OCI-LY1 (cell line): ENCODE measurements around the gene ABHD17B.

Experiments used
- EZH2 ChIP-seq: fragments of 200-600 bp; sonication (generic), shearing (Covaris generic); IDR thresholded peaks from 2 replicates; pipeline ENCODE4 v1.8.0; 2017; ENCODE audit warnings: borderline replicate concordance, mixed run types, mild to moderate bottlenecking, antibody characterized with exemption, low read length, moderate library complexity, mixed read lengths
- TF ChIP-seq, protein P1 (sequence below): fragments of 200-600 bp; sonication (generic), shearing (Covaris generic); IDR thresholded peaks from 2 replicates; pipeline ENCODE4 v1.5.1; 2017; ENCODE audit warnings: mild to moderate bottlenecking, antibody characterized with exemption, low read length, moderate library complexity, mixed read lengths

DNA sequence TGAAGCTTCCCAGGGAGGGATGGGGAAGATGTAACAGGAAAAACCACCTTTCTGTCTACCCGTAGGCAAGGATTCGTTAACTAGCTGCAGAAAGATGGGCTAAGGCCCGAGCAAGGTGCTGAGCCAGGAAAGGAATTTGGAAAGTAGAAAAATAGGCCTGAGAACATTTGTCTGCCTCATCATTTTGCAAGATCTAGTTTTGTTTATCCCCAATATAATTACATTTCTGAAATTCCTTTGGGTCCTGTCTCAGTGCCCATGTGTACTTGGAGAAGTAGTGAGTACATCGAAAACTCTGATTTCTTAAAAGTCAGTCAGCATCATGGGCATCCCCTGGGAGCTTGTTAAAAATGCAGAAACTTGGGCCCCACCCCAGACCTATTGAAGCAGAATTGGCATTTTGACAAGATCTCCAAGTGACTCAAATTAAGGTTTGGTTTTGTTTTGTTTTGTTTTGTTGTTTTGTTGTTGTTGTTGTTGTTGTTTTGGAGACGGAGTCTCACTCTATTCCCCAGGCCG, 90.5 kb downstream of the ABHD17B start:
- TF ChIP-seq EZH2, result no peak
- TF ChIP-seq, protein P1, sequence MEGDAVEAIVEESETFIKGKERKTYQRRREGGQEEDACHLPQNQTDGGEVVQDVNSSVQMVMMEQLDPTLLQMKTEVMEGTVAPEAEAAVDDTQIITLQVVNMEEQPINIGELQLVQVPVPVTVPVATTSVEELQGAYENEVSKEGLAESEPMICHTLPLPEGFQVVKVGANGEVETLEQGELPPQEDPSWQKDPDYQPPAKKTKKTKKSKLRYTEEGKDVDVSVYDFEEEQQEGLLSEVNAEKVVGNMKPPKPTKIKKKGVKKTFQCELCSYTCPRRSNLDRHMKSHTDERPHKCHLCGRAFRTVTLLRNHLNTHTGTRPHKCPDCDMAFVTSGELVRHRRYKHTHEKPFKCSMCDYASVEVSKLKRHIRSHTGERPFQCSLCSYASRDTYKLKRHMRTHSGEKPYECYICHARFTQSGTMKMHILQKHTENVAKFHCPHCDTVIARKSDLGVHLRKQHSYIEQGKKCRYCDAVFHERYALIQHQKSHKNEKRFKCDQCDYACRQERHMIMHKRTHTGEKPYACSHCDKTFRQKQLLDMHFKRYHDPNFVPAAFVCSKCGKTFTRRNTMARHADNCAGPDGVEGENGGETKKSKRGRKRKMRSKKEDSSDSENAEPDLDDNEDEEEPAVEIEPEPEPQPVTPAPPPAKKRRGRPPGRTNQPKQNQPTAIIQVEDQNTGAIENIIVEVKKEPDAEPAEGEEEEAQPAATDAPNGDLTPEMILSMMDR, result no peak
